Fibroblast of upper back skin (primary cell): ENCODE data around the gene SLC44A5.
"Not testable (repeated sequence)": the region's sequence is repeated elsewhere in the genome, so short reads cannot be mapped to it uniquely, and the experiment has no call there.

Experiments
- DNase-seq: peaks from one replicate; pipeline ENCODE4 v3.0.0-alpha.2; 2013

Gene SLC44A5

GRCh38 chr1:75264112-75264511 lies 346.8 kb downstream of the SLC44A5 start:
- no peak for DNase-seq

- DNase-seq = not testable (repeated sequence)
Measured at GRCh38 chr1:75263616-75264015, 347.3 kb downstream of the SLC44A5 start.

- not testable (repeated sequence) for DNase-seq
Measured at GRCh38 chr1:75261946-75262345, 349.0 kb downstream of the SLC44A5 start.

GRCh38 chr1:75258351-75258750 lies 352.6 kb downstream of the SLC44A5 start:
- no peak for DNase-seq

- no peak for DNase-seq
Measured at GRCh38 chr1:75257424-75257823, 353.5 kb downstream of the SLC44A5 start.

GRCh38 chr1:75250114-75250513 lies 360.8 kb downstream of the SLC44A5 start:
- not testable (repeated sequence) for DNase-seq

- DNase-seq = no peak
Measured at GRCh38 chr1:75245239-75245638, 365.7 kb downstream of the SLC44A5 start.

GRCh38 chr1:75243124-75243523 lies 367.8 kb downstream of the SLC44A5 start:
- no peak for DNase-seq

- no peak for DNase-seq
Measured at GRCh38 chr1:75237316-75237715, 373.6 kb downstream of the SLC44A5 start.

GRCh38 chr1:75234562-75234961 lies 376.4 kb downstream of the SLC44A5 start:
- DNase-seq = no peak

GRCh38 chr1:75233302-75233929 lies 377.5 kb downstream of the SLC44A5 start:
- DNase-seq = peak; percentile 25

- no peak for DNase-seq
Measured at GRCh38 chr1:75220072-75220471, 390.8 kb downstream of the SLC44A5 start.

- DNase-seq = no peak
Measured at GRCh38 chr1:75214017-75214416, 396.9 kb downstream of the SLC44A5 start.

GRCh38 chr1:75211648-75212047 lies 399.3 kb downstream of the SLC44A5 start:
- no peak for DNase-seq

GRCh38 chr1:75208862-75209261 lies 402.1 kb downstream of the SLC44A5 start:
- no peak for DNase-seq

GRCh38 chr1:75203415-75204277 lies 407.3 kb downstream of the SLC44A5 start:
- peak; percentile 52 for DNase-seq

- no peak for DNase-seq
Measured at GRCh38 chr1:75202751-75203150, 408.2 kb downstream of the SLC44A5 start.

- DNase-seq = no peak
Measured at GRCh38 chr1:75198761-75199160, 412.2 kb downstream of the SLC44A5 start.

- no peak for DNase-seq
Measured at GRCh38 chr1:75198163-75198562, 412.8 kb downstream of the SLC44A5 start.

- DNase-seq = no peak
Measured at GRCh38 chr1:75188892-75189291, 422.0 kb downstream of the SLC44A5 start.

- DNase-seq = not testable (repeated sequence)
Measured at GRCh38 chr1:75181214-75181955, 429.5 kb downstream of the SLC44A5 start.

- DNase-seq = peak; percentile 8
Measured at GRCh38 chr1:75174031-75174760, 436.7 kb downstream of the SLC44A5 start.

- peak; percentile 43 for DNase-seq
Measured at GRCh38 chr1:75172556-75172955, 438.4 kb downstream of the SLC44A5 start.
